BE2C (cell line): Measurements from ENCODE around the gene CASZ1.

Experiments
- DNase-seq: peaks from one replicate; pipeline ENCODE4 v3.0.0-alpha.2; 2020
- H3K27me3 ChIP-seq: fragments of 250-450 bp; sonication (Bioruptor Pico); 2 replicates; pipeline ENCODE4 v1.5.1; 2020; ENCODE audit warnings: mild to moderate bottlenecking
- H3K36me3 ChIP-seq: fragments of 250-450 bp; sonication (Bioruptor Pico); 2 replicates; pipeline ENCODE4 v1.5.1; 2020; ENCODE audit warnings: mild to moderate bottlenecking
- H3K4me1 ChIP-seq: fragments of 250-450 bp; sonication (Bioruptor Pico); 2 replicates; pipeline ENCODE4 v1.5.1; 2020
- H3K4me3 ChIP-seq: 2 replicates; pipeline ENCODE4 v1.5.1; 2011; ENCODE audit warnings: low read depth, low read length
- H3K9me3 ChIP-seq: fragments of 250-450 bp; sonication (Bioruptor Pico); 2 replicates; pipeline ENCODE4 v1.5.1; 2020
- TF ChIP-seq, protein P1 (sequence below): IDR thresholded peaks from 2 replicates; pipeline ENCODE4 v1.5.1; 2012; ENCODE audit warnings: mild to moderate bottlenecking, low read depth, low read length

CASZ1 gene

DNA sequence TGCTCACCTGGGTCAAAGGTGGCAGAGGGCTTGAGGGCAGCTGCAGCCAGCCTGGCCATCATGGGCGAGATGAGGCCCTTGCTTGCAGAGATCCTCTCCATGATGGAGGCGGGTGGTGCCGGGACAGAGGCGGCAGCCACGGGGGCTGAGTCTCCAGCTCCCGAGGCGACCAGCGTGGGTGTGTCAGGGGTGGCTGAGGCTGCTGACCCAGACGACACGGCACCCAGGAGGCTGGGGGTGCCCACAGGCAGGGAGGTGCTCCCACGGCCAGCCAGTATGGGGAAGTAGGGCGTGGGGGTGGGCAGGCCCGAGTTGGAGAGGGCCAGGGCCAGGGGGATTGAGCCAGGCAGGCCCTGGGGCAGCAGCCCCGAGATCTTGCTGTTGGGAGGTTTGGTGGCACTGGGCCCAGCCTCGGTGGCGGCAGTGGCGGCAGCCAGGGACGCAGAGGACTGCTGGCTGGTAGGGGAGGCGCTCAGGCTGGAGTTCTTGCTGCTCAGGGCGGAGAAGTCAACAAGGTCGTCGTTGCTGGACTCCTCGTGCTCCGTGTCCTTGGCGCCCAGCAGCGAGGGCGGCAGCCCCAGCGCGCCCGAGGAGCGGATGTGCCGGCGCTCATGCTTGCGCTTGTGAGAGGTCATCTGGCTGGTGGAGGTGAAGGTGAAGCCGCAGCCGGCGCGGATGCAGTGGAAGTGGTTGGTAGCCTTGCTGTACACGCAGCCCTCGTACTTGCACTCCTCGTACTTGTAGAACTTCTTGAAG is 142.9 kb downstream of the CASZ1 start:
- Histone ChIP-seq H3K4me3 (no peak overlapping the region), H3K9me3 (no peaks in the 10 kb centered on the region), H3K27me3 (no peaks in the 10 kb centered on the region), H3K4me1 (no peaks in the 10 kb centered on the region), H3K36me3 (peaks cover 3% of the 10 kb centered on the region)
- TF ChIP-seq, protein P1, sequence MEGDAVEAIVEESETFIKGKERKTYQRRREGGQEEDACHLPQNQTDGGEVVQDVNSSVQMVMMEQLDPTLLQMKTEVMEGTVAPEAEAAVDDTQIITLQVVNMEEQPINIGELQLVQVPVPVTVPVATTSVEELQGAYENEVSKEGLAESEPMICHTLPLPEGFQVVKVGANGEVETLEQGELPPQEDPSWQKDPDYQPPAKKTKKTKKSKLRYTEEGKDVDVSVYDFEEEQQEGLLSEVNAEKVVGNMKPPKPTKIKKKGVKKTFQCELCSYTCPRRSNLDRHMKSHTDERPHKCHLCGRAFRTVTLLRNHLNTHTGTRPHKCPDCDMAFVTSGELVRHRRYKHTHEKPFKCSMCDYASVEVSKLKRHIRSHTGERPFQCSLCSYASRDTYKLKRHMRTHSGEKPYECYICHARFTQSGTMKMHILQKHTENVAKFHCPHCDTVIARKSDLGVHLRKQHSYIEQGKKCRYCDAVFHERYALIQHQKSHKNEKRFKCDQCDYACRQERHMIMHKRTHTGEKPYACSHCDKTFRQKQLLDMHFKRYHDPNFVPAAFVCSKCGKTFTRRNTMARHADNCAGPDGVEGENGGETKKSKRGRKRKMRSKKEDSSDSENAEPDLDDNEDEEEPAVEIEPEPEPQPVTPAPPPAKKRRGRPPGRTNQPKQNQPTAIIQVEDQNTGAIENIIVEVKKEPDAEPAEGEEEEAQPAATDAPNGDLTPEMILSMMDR: no peak
- DNase-seq: no peak

DNA sequence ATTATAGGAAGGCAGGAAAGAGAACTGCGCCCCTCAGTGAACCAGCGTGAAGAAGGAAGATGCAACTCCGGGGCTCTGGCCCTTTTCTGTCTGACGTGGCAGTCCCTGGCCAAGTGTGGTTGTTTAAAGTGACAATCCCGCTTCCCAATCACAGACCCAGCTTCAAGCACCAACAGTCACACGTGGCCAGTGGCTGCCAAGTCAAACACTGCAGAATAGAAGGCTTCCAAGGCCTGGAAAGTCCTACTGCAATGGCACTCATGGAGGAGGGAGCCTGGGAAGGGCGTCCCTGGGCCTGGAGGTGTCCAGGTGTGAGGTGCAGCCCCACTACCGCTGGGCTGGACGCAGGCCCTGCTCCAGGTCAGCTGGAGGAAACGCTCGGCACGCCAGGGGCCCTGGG is 143.8 kb downstream of the CASZ1 start:
- H3K4me3 ChIP-seq: no peak overlapping the region
- no peak for DNase-seq
- H3K9me3 ChIP-seq: no peaks in the 10 kb centered on the region
- TF ChIP-seq, protein P1: no peak
- no peaks in the 10 kb centered on the region for H3K27me3 ChIP-seq
- no peaks in the 10 kb centered on the region for H3K4me1 ChIP-seq
- peaks cover 3% of the 10 kb centered on the region for H3K36me3 ChIP-seq

DNA sequence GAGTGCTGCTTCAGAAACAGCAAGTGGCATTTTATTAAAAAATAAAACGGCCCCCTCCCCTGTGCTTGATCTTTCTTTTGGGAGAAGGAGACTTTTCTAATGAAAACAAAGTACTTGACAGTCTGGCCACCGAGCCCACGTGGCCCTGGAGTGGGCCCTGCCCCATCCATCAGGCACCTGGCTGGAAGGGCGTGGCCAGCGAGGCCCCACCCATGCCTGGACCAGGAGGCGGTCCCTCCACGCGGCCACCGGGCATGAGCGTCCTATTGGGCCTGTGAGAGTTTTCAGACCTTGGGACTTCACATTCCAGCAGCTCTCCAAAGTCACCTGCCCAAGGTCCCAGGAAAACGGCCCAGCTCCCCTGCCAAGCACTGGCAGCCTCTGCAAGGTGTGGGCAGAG is 144.7 kb downstream of the CASZ1 start:
- no peak for DNase-seq

DNA sequence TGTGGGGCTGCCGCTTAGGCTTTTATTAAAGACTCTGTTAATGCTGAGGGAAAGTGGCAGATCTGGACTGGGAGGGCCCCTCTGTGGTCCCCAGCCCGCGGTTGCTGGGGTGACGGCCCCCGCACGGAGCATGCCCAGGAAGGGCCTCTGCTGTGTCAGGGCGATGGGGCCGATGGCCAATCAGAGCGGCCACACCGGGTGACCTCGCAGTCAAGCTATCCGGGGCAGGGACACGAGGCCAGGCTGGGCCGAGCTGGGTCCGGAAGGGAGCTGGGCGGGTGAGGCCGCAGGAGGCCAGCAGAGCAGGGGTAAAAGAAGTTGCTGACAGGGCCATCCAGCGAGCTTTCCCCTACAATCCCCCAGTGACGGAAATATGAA is 145.1 kb downstream of the CASZ1 start:
- Histone ChIP-seq H3K36me3 (peaks cover 3% of the 10 kb centered on the region), H3K9me3 (no peaks in the 10 kb centered on the region), H3K4me3 (no peak overlapping the region), H3K4me1 (no peaks in the 10 kb centered on the region; the same call in 1 of the 2 replicates), H3K27me3 (no peaks in the 10 kb centered on the region)
- TF ChIP-seq, protein P1: no peak
- DNase-seq: no peak

More for the DNA sequence above, 144.7 kb downstream of the CASZ1 start:
- Histone ChIP-seq H3K36me3 (peaks cover 3% of the 10 kb centered on the region), H3K9me3 (no peaks in the 10 kb centered on the region), H3K27me3 (no peaks in the 10 kb centered on the region), H3K4me3 (no peak overlapping the region), H3K4me1 (no peaks in the 10 kb centered on the region; the same call in 1 of the 2 replicates)
- TF ChIP-seq, protein P1: no peak

DNA sequence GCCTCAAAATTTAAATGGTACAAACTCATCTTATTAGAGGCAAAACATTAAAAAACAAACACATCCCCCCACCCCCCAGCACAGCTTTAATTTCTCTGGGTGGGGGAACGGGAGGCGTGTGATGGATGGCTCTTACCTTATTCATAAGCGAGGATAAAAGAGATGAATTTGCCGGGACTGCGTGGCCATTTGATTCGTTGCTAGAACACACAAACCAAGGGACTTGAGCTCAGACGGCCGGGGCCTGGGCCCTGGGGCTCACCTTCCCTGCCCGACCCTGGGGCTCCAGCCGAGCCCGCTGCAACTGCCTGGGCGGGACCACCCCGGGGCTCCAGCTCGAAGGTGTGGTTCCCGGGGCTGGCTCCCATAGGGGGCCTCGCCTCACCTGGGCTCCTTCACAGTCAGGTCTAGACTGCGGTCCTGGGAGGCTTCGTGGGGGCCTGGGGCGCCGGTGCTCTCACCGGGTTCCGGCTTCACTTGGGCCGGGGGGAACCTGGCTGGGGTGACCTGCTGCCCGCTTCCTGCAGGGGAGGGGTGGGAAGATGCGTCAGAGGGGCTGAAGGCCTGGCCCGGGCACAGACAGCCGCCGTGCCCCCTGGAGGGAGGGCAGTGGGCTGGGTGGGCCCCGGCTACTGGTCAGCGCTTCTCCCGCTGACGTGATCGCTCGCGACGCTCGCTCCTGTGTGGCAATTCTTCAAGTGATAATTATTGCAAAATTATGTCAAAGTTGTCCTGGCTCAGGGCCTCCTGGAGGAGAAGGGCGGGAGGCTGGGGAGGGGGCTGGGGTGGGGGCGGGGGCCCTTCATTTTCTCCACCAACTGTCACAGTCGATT is 145.7 kb downstream of the CASZ1 start:
- TF ChIP-seq, protein P1: no peak
- H3K27me3 ChIP-seq: no peaks in the 10 kb centered on the region
- DNase-seq: no peak
- H3K4me1 ChIP-seq: no peaks in the 10 kb centered on the region; the same call in 1 of the 2 replicates
- no peak overlapping the region for H3K4me3 ChIP-seq
- H3K36me3 ChIP-seq: peaks cover 3% of the 10 kb centered on the region
- H3K9me3 ChIP-seq: no peaks in the 10 kb centered on the region
